Spleen (tissue), 7 donors: ENCODE measurements around the gene HLF.

Experiments used
- CTCF ChIP-seq, 11 experiments: fragments of 200-600 bp in 7 of 11; fragments of 450-650 bp in 4 of 11; sonication (generic) in 4 of 11; IDR thresholded peaks in 8 of 11; conservative IDR thresholded peaks in 3 of 11; 1 replicate in 7 of 11; 2 replicates in 4 of 11; pipeline versions ENCODE4 v1.4.0 to v1.8.0; 2016 to 2021; ENCODE audit warnings: antibody characterized with exemption in 11 of 11, inconsistent platforms in 4 of 11, mild to moderate bottlenecking in 1 of 11
- POLR2A ChIP-seq, 3 donors: fragments of 450-650 bp; IDR thresholded peaks; one replicate each; pipeline ENCODE4 v1.5.1; 2017; ENCODE audit warnings: antibody characterized with exemption in 3 of 3, mild to moderate bottlenecking in 1 of 3
- POLR2AphosphoS5 ChIP-seq, 3 donors: sonication (generic); formaldehyde crosslinking; IDR thresholded peaks; one replicate each; pipeline ENCODE4 v1.5.1; 2017; ENCODE audit warnings: antibody characterized with exemption in 3 of 3
- donor health status: DM: no; HTN: no; CAD: no; lungs with moderate emphysema.
- donor health status: DM: no; HTN: no; CAD: no.
- donor health status: DM: no; HTN: no; CAD: no.

GRCh38 chr17:55319933-55320593, 55.3 kb downstream of the HLF start:
- no peak for TF ChIP-seq CTCF (IDR thresholded peaks at IDR 0.05 in 8 of 11, conservative IDR thresholded peaks at IDR 0.05 in 3 of 11)
- TF ChIP-seq POLR2AphosphoS5 (IDR thresholded peaks at IDR 0.05): no peak
- TF ChIP-seq POLR2A (IDR thresholded peaks at IDR 0.05): no peak
